Mesendoderm (in vitro differentiated cells): ENCODE data around the gene METTL15.
A peak's percentile ranks its signal among the peaks of the same experiment; 100 is the strongest.
"Not testable (repeated sequence)": the region's sequence is repeated elsewhere in the genome, so short reads cannot be mapped to it uniquely, and the experiment has no call there.

Experiments used
- DNase-seq: peaks from one replicate; pipeline ENCODE4 v3.0.0; 2013
- H2AK5ac ChIP-seq: 2 replicates; pipeline ENCODE4 v1.6.1; 2013; ENCODE audit warnings: low read length, inconsistent platforms
- H2BK120ac ChIP-seq: 2 replicates; pipeline ENCODE4 v1.6.1; 2013; ENCODE audit warnings: low read depth, mild to moderate bottlenecking, low read length, moderate library complexity, mixed read lengths
- H2BK15ac ChIP-seq: replicated peaks from 2 replicates; pipeline ENCODE4 v1.6.1; 2013; ENCODE audit warnings: low read depth, mild to moderate bottlenecking, moderate library complexity
- H2BK5ac ChIP-seq: 2 replicates; pipeline ENCODE4 v1.6.1; 2013; ENCODE audit warnings: low read length, inconsistent platforms
- H3K18ac ChIP-seq: 2 replicates; pipeline ENCODE4 v1.6.1; 2013; ENCODE audit warnings: mild to moderate bottlenecking, low read length, mixed read lengths
- H3K23ac ChIP-seq: one replicate; pipeline ENCODE4 v1.6.1; 2013; ENCODE audit warnings: low read length
- H3K27ac ChIP-seq: 2 replicates; pipeline ENCODE4 v1.5.1; 2013; ENCODE audit warnings: low read depth, mild to moderate bottlenecking, inconsistent platforms, low read length, moderate library complexity
- H3K27me3 ChIP-seq: 2 replicates; pipeline ENCODE4 v1.6.1; 2013; ENCODE audit warnings: low read length, control low read depth, mild to moderate bottlenecking, inconsistent platforms; ENCODE audit not compliant: insufficient read depth, poor library complexity
- H3K36me3 ChIP-seq: 2 replicates; pipeline ENCODE4 v1.6.1; 2013; ENCODE audit warnings: low read length, inconsistent platforms; ENCODE audit not compliant: control insufficient read depth, insufficient read depth
- H3K4ac ChIP-seq: one replicate; pipeline ENCODE4 v1.6.1; 2013; ENCODE audit warnings: low read depth, mild to moderate bottlenecking, low read length, moderate library complexity
- H3K4me1 ChIP-seq: 2 replicates; pipeline ENCODE4 v1.6.1; 2013; ENCODE audit warnings: low read depth, low read length, inconsistent platforms; ENCODE audit not compliant: control insufficient read depth
- H3K4me2 ChIP-seq: 2 replicates; pipeline ENCODE4 v1.6.1; 2013; ENCODE audit warnings: low read length
- H3K4me3 ChIP-seq: 2 replicates; pipeline ENCODE4 v1.5.1; 2013; ENCODE audit warnings: mild to moderate bottlenecking, low read length
- H3K56ac ChIP-seq: one replicate; pipeline ENCODE4 v1.6.1; 2013; ENCODE audit warnings: low read length
- H3K79me1 ChIP-seq: 2 replicates; pipeline ENCODE4 v1.6.1; 2013; ENCODE audit warnings: low read length, inconsistent platforms
- H3K79me2 ChIP-seq: 2 replicates; pipeline ENCODE4 v1.6.1; 2013; ENCODE audit warnings: mild to moderate bottlenecking, low read length; ENCODE audit not compliant: control insufficient read depth, insufficient read depth
- H3K9ac ChIP-seq: 2 replicates; pipeline ENCODE4 v1.6.1; 2013; ENCODE audit warnings: low read length, inconsistent platforms
- H4K5ac ChIP-seq: one replicate; pipeline ENCODE4 v1.6.1; 2013; ENCODE audit warnings: low read length
- H4K8ac ChIP-seq: one replicate; pipeline ENCODE4 v1.6.1; 2013; ENCODE audit warnings: low read depth, mild to moderate bottlenecking, control low read depth, low read length, moderate library complexity
- WGBS: extraction: QIAGEN DNeasy Blood & Tissue Kit; methylation state at CpG from one replicate; pipeline ENCODE4 v1.1.7; 2013; ENCODE audit warnings: low lambda C conversion rate, missing lambda C conversion rate; ENCODE audit not compliant: insufficient coverage; ENCODE audit errors: extremely low coverage; 5-methylcytosine and 5-hydroxymethylcytosine counted together

Gene METTL15

GRCh38 chr11:28269586-28269985, 161.4 kb downstream of the METTL15 start:
- no CpG with 5 or more reads among the region's 1 CpG for WGBS
- Histone ChIP-seq H3K4me3 (no peak overlapping the region), H3K4ac (no peak overlapping the region), H3K79me1 (no peaks in the 10 kb centered on the region), H3K56ac (no peak overlapping the region), H2BK5ac (no peak overlapping the region), H4K8ac (no peak overlapping the region), H3K23ac (no peak overlapping the region), H3K27ac (no peak overlapping the region), H4K5ac (no peak overlapping the region), H3K9ac (no peak overlapping the region), H3K18ac (no peak overlapping the region), H3K4me2 (no peak overlapping the region), H3K4me1 (no peaks in the 10 kb centered on the region), H2BK15ac (no peak overlapping the region), H2AK5ac (no peak overlapping the region), H2BK120ac (no peak overlapping the region), H3K27me3 (no peaks in the 10 kb centered on the region), H3K36me3 (no peaks in the 10 kb centered on the region), H3K79me2 (no peaks in the 10 kb centered on the region)
- DNase-seq: no peak

- H2BK5ac ChIP-seq, H3K4me2 ChIP-seq, H4K8ac ChIP-seq, H3K9ac ChIP-seq, H3K36me3 ChIP-seq, H2BK120ac ChIP-seq, H3K27ac ChIP-seq, H3K79me1 ChIP-seq, H3K4ac ChIP-seq, H3K79me2 ChIP-seq, DNase-seq, H3K4me3 ChIP-seq, H3K27me3 ChIP-seq, H3K56ac ChIP-seq, H3K23ac ChIP-seq, H2AK5ac ChIP-seq, H3K4me1 ChIP-seq, H2BK15ac ChIP-seq, H4K5ac ChIP-seq, H3K18ac ChIP-seq: not testable (repeated sequence)
- no CpG with 5 or more reads among the region's 2 CpGs for WGBS
Observed at GRCh38 chr11:28272247-28272646, 164.1 kb downstream of the METTL15 start.

- Histone ChIP-seq H3K79me1 (no peaks in the 10 kb centered on the region), H3K23ac (no peak overlapping the region), H3K27me3 (no peaks in the 10 kb centered on the region), H3K9ac (no peak overlapping the region), H3K4me3 (no peak overlapping the region), H3K18ac (no peak overlapping the region), H3K4ac (no peak overlapping the region), H4K8ac (no peak overlapping the region), H2BK5ac (no peak overlapping the region), H3K79me2 (no peaks in the 10 kb centered on the region), H2AK5ac (no peak overlapping the region), H2BK120ac (no peak overlapping the region), H3K27ac (no peak overlapping the region), H3K36me3 (no peaks in the 10 kb centered on the region), H4K5ac (no peak overlapping the region), H3K4me1 (no peaks in the 10 kb centered on the region), H3K4me2 (no peak overlapping the region), H2BK15ac (no peak overlapping the region), H3K56ac (no peak overlapping the region)
- no peak for DNase-seq
Observed at GRCh38 chr11:28274216-28274615, 166.0 kb downstream of the METTL15 start.

GRCh38 chr11:28284196-28284595, 176.0 kb downstream of the METTL15 start:
- no CpG with 5 or more reads among the region's 1 CpG for WGBS
- no peak overlapping the region for H4K5ac ChIP-seq
- no peak overlapping the region for H3K9ac ChIP-seq
- H3K79me1 ChIP-seq: no peaks in the 10 kb centered on the region
- H2AK5ac ChIP-seq: no peak overlapping the region
- H3K27me3 ChIP-seq: no peaks in the 10 kb centered on the region
- H3K79me2 ChIP-seq: no peaks in the 10 kb centered on the region
- no peak overlapping the region for H3K27ac ChIP-seq
- no peak overlapping the region for H2BK120ac ChIP-seq
- no peak overlapping the region for H4K8ac ChIP-seq
- H3K4me3 ChIP-seq: no peak overlapping the region
- H3K23ac ChIP-seq: no peak overlapping the region
- no peaks in the 10 kb centered on the region for H3K36me3 ChIP-seq
- no peak for DNase-seq
- H3K4me2 ChIP-seq: no peak overlapping the region
- no peak overlapping the region for H2BK5ac ChIP-seq
- H3K4ac ChIP-seq: no peak overlapping the region
- H3K18ac ChIP-seq: no peak overlapping the region
- no peak overlapping the region for H2BK15ac ChIP-seq
- no peak overlapping the region for H3K56ac ChIP-seq
- no peaks in the 10 kb centered on the region for H3K4me1 ChIP-seq

- Histone ChIP-seq H3K27me3 (no peaks in the 10 kb centered on the region), H3K27ac (no peak overlapping the region), H3K4me1 (no peaks in the 10 kb centered on the region), H2BK5ac (no peak overlapping the region), H3K23ac (no peak overlapping the region), H3K56ac (no peak overlapping the region), H3K79me1 (no peaks in the 10 kb centered on the region), H2BK15ac (no peak overlapping the region), H3K9ac (no peak overlapping the region), H3K4ac (no peak overlapping the region), H4K5ac (no peak overlapping the region), H4K8ac (no peak overlapping the region), H3K18ac (no peak overlapping the region), H2AK5ac (no peak overlapping the region), H3K4me3 (no peak overlapping the region), H3K36me3 (no peaks in the 10 kb centered on the region), H2BK120ac (no peak overlapping the region), H3K79me2 (no peaks in the 10 kb centered on the region), H3K4me2 (no peak overlapping the region)
- no CpG with 5 or more reads among the region's 1 CpG for WGBS
- peak; percentile 20 for DNase-seq
Observed at GRCh38 chr11:28289444-28289843, 181.3 kb downstream of the METTL15 start.

- not testable (repeated sequence) for H3K4me3 ChIP-seq, H3K79me1 ChIP-seq, H3K18ac ChIP-seq, H3K4me1 ChIP-seq, H3K56ac ChIP-seq, H3K4ac ChIP-seq, DNase-seq, H3K4me2 ChIP-seq, H2BK5ac ChIP-seq, H4K8ac ChIP-seq, H3K9ac ChIP-seq, H3K79me2 ChIP-seq, H3K27me3 ChIP-seq, H3K23ac ChIP-seq, H2BK15ac ChIP-seq, H2AK5ac ChIP-seq, H2BK120ac ChIP-seq, H3K27ac ChIP-seq, H4K5ac ChIP-seq, H3K36me3 ChIP-seq
- no CpG with 5 or more reads among the region's 7 CpGs for WGBS
Observed at GRCh38 chr11:28290995-28291394, 182.8 kb downstream of the METTL15 start.
